Measurements from ENCODE around the gene CYP2C18. TPM values are rescaled to one million over a fixed set of nuclear protein-coding genes. Genes with fewer than 3 reads are reported as not detected.

CYP2C18 gene
- total RNA-seq, 1 donor from 2014 or later: not detected

- no peak for DNase-seq (ENCODE audit: low read depth)
- no peak for FAIRE-seq
- H3K27ac Mint-ChIP-seq (ENCODE audit: unreplicated experiment): no peak overlapping the region
Measured at GRCh38 chr10:94777886-94778458, 94.4 kb downstream of the CYP2C18 start.

GRCh38 chr10:94780844-94781243, 97.3 kb downstream of the CYP2C18 start:
- no peak for DNase-seq (ENCODE audit: low read depth)
- TF ChIP-seq CTCF (IDR thresholded peaks at IDR 0.05; ENCODE audit: insufficient read depth, low read depth, low read length) (no peak), EZH2 (IDR thresholded peaks at IDR 0.05; ENCODE audit: insufficient read depth, low read length) (no peak)
- Histone ChIP-seq H3K27me3 (ENCODE audit: insufficient read depth, low read length) (no peaks in the 10 kb centered on the region), H3K27ac (ENCODE audit: low read depth, low read length) (no peak overlapping the region), H3K9me3 (ENCODE audit: insufficient read depth, low read depth, low read length) (no peaks in the 10 kb centered on the region), H3K4me3 (ENCODE audit: insufficient read depth, low read depth, low read length) (no peak overlapping the region), H3K4me1 (ENCODE audit: insufficient read depth, low read length) (no peaks in the 10 kb centered on the region), H2AFZ (ENCODE audit: low read depth, low read length) (no peak overlapping the region), H3K36me3 (ENCODE audit: insufficient read depth, low read length) (no peaks in the 10 kb centered on the region), H3K9ac (ENCODE audit: low read length) (no peak overlapping the region), H3K4me2 (ENCODE audit: low read length) (no peak overlapping the region), H3K79me2 (ENCODE audit: insufficient read depth, low read length) (no peaks in the 10 kb centered on the region), H4K20me1 (ENCODE audit: insufficient read depth, low read length) (no peaks in the 10 kb centered on the region)
- Mint-ChIP-seq H3K4me1 (ENCODE audit: low read depth, unreplicated experiment) (peaks cover 5% of the 10 kb centered on the region), H3K27me3 (ENCODE audit: low read depth, unreplicated experiment) (no peaks in the 10 kb centered on the region), H3K9me3 (ENCODE audit: unreplicated experiment) (peaks cover 2% of the 10 kb centered on the region), H3K4me3 (ENCODE audit: unreplicated experiment) (no peak overlapping the region), H3K36me3 (ENCODE audit: low read depth, unreplicated experiment) (no peaks in the 10 kb centered on the region), H3K27ac (ENCODE audit: unreplicated experiment) (no peak overlapping the region)
- no peak for FAIRE-seq

More at GRCh38 chr10:94777886-94778458, 94.4 kb downstream of the CYP2C18 start:
- Histone ChIP-seq H3K9ac (ENCODE audit: low read length) (no peak overlapping the region), H3K27ac (ENCODE audit: low read depth, low read length) (no peak overlapping the region), H4K20me1 (ENCODE audit: insufficient read depth, low read length) (no peaks in the 10 kb centered on the region), H2AFZ (ENCODE audit: low read depth, low read length) (no peak overlapping the region), H3K79me2 (ENCODE audit: insufficient read depth, low read length) (no peaks in the 10 kb centered on the region), H3K9me3 (ENCODE audit: insufficient read depth, low read depth, low read length) (no peaks in the 10 kb centered on the region), H3K4me3 (ENCODE audit: insufficient read depth, low read depth, low read length) (no peak overlapping the region), H3K36me3 (ENCODE audit: insufficient read depth, low read length) (no peaks in the 10 kb centered on the region), H3K4me1 (ENCODE audit: insufficient read depth, low read length) (no peaks in the 10 kb centered on the region), H3K4me2 (ENCODE audit: low read length) (no peak overlapping the region), H3K27me3 (ENCODE audit: insufficient read depth, low read length) (no peaks in the 10 kb centered on the region)
- TF ChIP-seq CTCF (IDR thresholded peaks at IDR 0.05; ENCODE audit: insufficient read depth, low read depth, low read length) (no peak), EZH2 (IDR thresholded peaks at IDR 0.05; ENCODE audit: insufficient read depth, low read length) (no peak)
- Mint-ChIP-seq H3K36me3 (ENCODE audit: low read depth, unreplicated experiment) (no peaks in the 10 kb centered on the region), H3K4me3 (ENCODE audit: unreplicated experiment) (no peak overlapping the region), H3K9me3 (ENCODE audit: unreplicated experiment) (peaks cover 2% of the 10 kb centered on the region), H3K27me3 (ENCODE audit: low read depth, unreplicated experiment) (no peaks in the 10 kb centered on the region), H3K4me1 (ENCODE audit: low read depth, unreplicated experiment) (no peaks in the 10 kb centered on the region)

GRCh38 chr10:94784256-94784655, 100.7 kb downstream of the CYP2C18 start:
- FAIRE-seq: no peak
- Histone ChIP-seq H3K27ac (ENCODE audit: low read depth, low read length) (no peak overlapping the region), H3K27me3 (ENCODE audit: insufficient read depth, low read length) (no peaks in the 10 kb centered on the region), H3K9ac (ENCODE audit: low read length) (no peak overlapping the region), H3K4me2 (ENCODE audit: low read length) (no peak overlapping the region), H4K20me1 (ENCODE audit: insufficient read depth, low read length) (no peaks in the 10 kb centered on the region), H3K4me3 (ENCODE audit: insufficient read depth, low read depth, low read length) (no peak overlapping the region), H2AFZ (ENCODE audit: low read depth, low read length) (no peak overlapping the region), H3K9me3 (ENCODE audit: insufficient read depth, low read depth, low read length) (no peaks in the 10 kb centered on the region), H3K36me3 (ENCODE audit: insufficient read depth, low read length) (no peaks in the 10 kb centered on the region), H3K79me2 (ENCODE audit: insufficient read depth, low read length) (no peaks in the 10 kb centered on the region), H3K4me1 (ENCODE audit: insufficient read depth, low read length) (no peaks in the 10 kb centered on the region)
- Mint-ChIP-seq H3K36me3 (ENCODE audit: low read depth, unreplicated experiment) (no peaks in the 10 kb centered on the region), H3K4me3 (ENCODE audit: unreplicated experiment) (no peak overlapping the region), H3K27me3 (ENCODE audit: low read depth, unreplicated experiment) (no peaks in the 10 kb centered on the region), H3K9me3 (ENCODE audit: unreplicated experiment) (peaks cover 2% of the 10 kb centered on the region), H3K27ac (ENCODE audit: unreplicated experiment) (no peak overlapping the region), H3K4me1 (ENCODE audit: low read depth, unreplicated experiment) (peaks cover 5% of the 10 kb centered on the region)
- no peak for DNase-seq (ENCODE audit: low read depth)
- TF ChIP-seq EZH2 (IDR thresholded peaks at IDR 0.05; ENCODE audit: insufficient read depth, low read length) (no peak), CTCF (IDR thresholded peaks at IDR 0.05; ENCODE audit: insufficient read depth, low read depth, low read length) (no peak)
